ENCODE measurements around the gene KRTAP4-4. TPM values are rescaled to one million over a fixed set of nuclear protein-coding genes. Genes with fewer than 3 reads are reported as not detected.

The KRTAP4-4 gene
- total and polyA plus RNA-seq, 2 of the 8 experiments (the other 6 are each of a cell fraction or from before 2014, with no cell fraction given) = not detected

DNA sequence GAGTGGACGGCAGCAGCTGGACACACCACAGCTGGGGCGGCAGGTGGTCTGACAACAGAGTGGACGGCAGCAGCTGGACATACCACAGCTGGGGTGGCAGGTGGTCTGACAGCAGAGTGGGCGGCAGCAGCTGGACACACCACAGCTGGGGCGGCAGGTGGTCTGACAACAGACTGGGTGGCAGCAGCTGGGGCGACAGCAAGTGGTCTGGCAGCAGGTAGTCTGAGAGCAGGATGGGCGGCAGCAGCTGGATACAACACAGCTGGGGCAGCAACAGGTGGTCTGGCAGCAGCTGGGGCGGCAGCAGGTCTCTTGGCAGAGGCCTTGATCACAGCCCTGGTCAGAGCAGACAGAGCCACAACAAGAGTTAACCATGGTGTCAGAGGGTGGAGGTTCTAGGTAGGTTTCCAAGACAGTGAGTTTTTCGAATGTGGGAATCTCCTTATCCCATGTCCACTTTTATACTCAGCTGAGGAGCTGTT is 24.0 kb upstream of the KRTAP4-4 start, which contains the start of gene KRTAP4-1:
TSS of gene KRTAP4-1 (minus strand) at position 432 of the 482 bp plus-strand sequence. CDS start at position 375, 57 bp downstream.
- Histone ChIP-seq H2AK5ac (ENCODE audit: low read depth, low read length) (no peak within 1 kb of the TSS), H3K23me2 (ENCODE audit: low read depth, low read length) (no peaks in the 10 kb centered on the region; the same call in 1 of the 2 replicates), H3K9me3 (ENCODE audit: insufficient read depth in 2 of 2, low read depth in 1 of 2, low read length in 1 of 2) (no peaks in the 10 kb centered on the region), H4K20me1 (replicated peaks in 1 of 2; ENCODE audit: control insufficient read depth in 1 of 2, insufficient read depth in 2 of 2, low read length in 2 of 2) (no peaks in the 10 kb centered on the region), H3K79me1 (ENCODE audit: low read depth, low read length) (no peaks in the 10 kb centered on the region), H2BK12ac (ENCODE audit: low read depth, low read length) (no peak within 1 kb of the TSS), H3K4me1 (replicated peaks in 1 of 4; ENCODE audit: control insufficient read depth in 3 of 4, insufficient read depth in 4 of 4, low read length in 3 of 4) (no peaks in the 10 kb centered on the region; a peak in 2 of 7 replicates), H2BK5ac (ENCODE audit: low read depth, low read length) (no peak within 1 kb of the TSS), H2BK20ac (ENCODE audit: low read length) (no peak within 1 kb of the TSS), H3K9ac (replicated peaks in 1 of 4; ENCODE audit: extremely low read depth in 1 of 4, low read depth in 3 of 4, low read length in 3 of 4) (no peak within 1 kb of the TSS), H4K5ac (ENCODE audit: insufficient read length, low read depth, low read length) (no peak within 1 kb of the TSS), H3K14ac (ENCODE audit: insufficient read length) (no peak within 1 kb of the TSS), H3K27me3 (replicated peaks in 1 of 4; ENCODE audit: control insufficient read depth in 3 of 4, extremely low read depth in 1 of 4, insufficient read depth in 3 of 4, low read length in 3 of 4) (no peaks in the 10 kb centered on the region), H2BK120ac (replicated peaks; ENCODE audit: low read depth, low read length) (no peak within 1 kb of the TSS), H3K4me2 (ENCODE audit: insufficient read depth in 1 of 2, low read depth in 2 of 2, low read length in 2 of 2) (no peak within 1 kb of the TSS), H3K18ac (ENCODE audit: extremely low read depth, low read length) (no peak within 1 kb of the TSS), H3K27ac (ENCODE audit: low read depth, low read length) (no peak within 1 kb of the TSS), H4K8ac (ENCODE audit: extremely low read depth, insufficient read depth, low read length) (no peak within 1 kb of the TSS), H4K91ac (replicated peaks; ENCODE audit: insufficient read length, low read length) (no peak within 1 kb of the TSS), H2AFZ (ENCODE audit: low read length) (no peak within 1 kb of the TSS), H3K79me2 (ENCODE audit: control insufficient read depth in 1 of 2, insufficient read depth in 2 of 2, low read length in 2 of 2) (no peaks in the 10 kb centered on the region), H3K23ac (ENCODE audit: insufficient read length) (no peak within 1 kb of the TSS), H2BK15ac (ENCODE audit: low read length) (no peak within 1 kb of the TSS), H3K4ac (replicated peaks; ENCODE audit: insufficient read length, low read depth, low read length) (no peak within 1 kb of the TSS), H3K36me3 (ENCODE audit: control insufficient read depth in 2 of 4, insufficient read depth in 4 of 4, low read length in 3 of 4) (no peaks in the 10 kb centered on the region), H3K4me3 (ENCODE audit: extremely low read depth in 1 of 4, insufficient read depth in 2 of 4, low read depth in 3 of 4, low read length in 4 of 4) (no peak within 1 kb of the TSS), H3K56ac (replicated peaks; ENCODE audit: insufficient read length, low read depth, low read length) (no peak within 1 kb of the TSS)
- ChIA-PET POLR2A (ENCODE audit: partially characterized antibody) (no interaction called here), CTCF (ENCODE audit: partially characterized antibody) (interaction anchor here (0.8 kb wide), 1 partner anchor 181 kb away, joined by 3 read pairs; no protein-coding TSS in a partner anchor)
- WGBS, 2 experiments (ENCODE audit: extremely low coverage in 1 of 2, insufficient coverage in 1 of 2, insufficient read length in 1 of 2, insufficient replicate concordance in 2 of 2, low coverage in 1 of 2, low lambda C conversion rate in 2 of 2, missing lambda C conversion rate in 1 of 2) = 69% methylated on average over 8 of the region's 9 CpGs; no CpG with 5 or more reads in 1 of the 2 experiments
- FAIRE-seq (no peak), DNase-seq (ENCODE audit: low read depth in 1 of 2, low spot score in 2 of 2) (no peak)
- TF ChIP-seq GABPA (IDR thresholded peaks at IDR 0.05; ENCODE audit: borderline replicate concordance, insufficient read depth, low read length) (no peak), SP1 (IDR thresholded peaks at IDR 0.05; ENCODE audit: low read depth, low read length) (no peak)

Measured in H1 (cell line).